Fibroblast of lung (primary cell): ENCODE results near the gene FAM13B. TPM values are rescaled to one million over a fixed set of nuclear protein-coding genes. Genes with fewer than 3 reads are reported as not detected.

ENCODE experiments used
- DNase-seq, 2 donors: peaks; one replicate each; pipeline versions ENCODE4 v3.0.0 to v3.0.0-alpha.2; 2010; ENCODE audit warnings: low read depth in 2 of 2
- H2AFZ ChIP-seq: 2 replicates; pipeline ENCODE4 v1.5.1; 2012; ENCODE audit warnings: low read length, control low read depth, inconsistent platforms
- H3K27ac ChIP-seq: 2 replicates; pipeline ENCODE4 v1.5.1; 2011; ENCODE audit warnings: low read length, control low read depth; ENCODE audit not compliant: insufficient read depth
- H3K27me3 ChIP-seq: 2 replicates; pipeline ENCODE4 v1.5.1; 2011; ENCODE audit warnings: mild to moderate bottlenecking, low read length; ENCODE audit not compliant: control insufficient read depth, insufficient read depth
- H3K36me3 ChIP-seq: 2 replicates; pipeline ENCODE4 v1.5.1; 2011; ENCODE audit warnings: low read length; ENCODE audit not compliant: control insufficient read depth, insufficient read depth
- H3K4me1 ChIP-seq: 2 replicates; pipeline ENCODE4 v1.5.1; 2011; ENCODE audit warnings: low read length; ENCODE audit not compliant: control insufficient read depth, insufficient read depth; ENCODE audit errors: extremely low read depth
- H3K4me2 ChIP-seq: 2 replicates; pipeline ENCODE4 v1.5.1; 2011; ENCODE audit warnings: low read length, control low read depth; ENCODE audit not compliant: insufficient read depth; ENCODE audit errors: extremely low read depth
- H3K4me3 ChIP-seq, 4 experiments: fragments of 200-600 bp in 1 of 4; sonication (generic) in 1 of 4; replicated peaks in 1 of 4; 2 replicates each; pipeline ENCODE4 v1.5.1; 2011 to 2016; ENCODE audit warnings: low read length in 4 of 4, low read depth in 3 of 4, mild to moderate bottlenecking in 3 of 4, control low read depth in 2 of 4, inconsistent platforms in 1 of 4, mixed read lengths in 1 of 4; ENCODE audit not compliant: insufficient read depth in 1 of 4; ENCODE audit errors: control extremely low read depth in 1 of 4
- H3K79me2 ChIP-seq: 2 replicates; pipeline ENCODE4 v1.5.1; 2012; ENCODE audit warnings: mild to moderate bottlenecking, low read length, inconsistent platforms; ENCODE audit not compliant: control insufficient read depth, insufficient read depth
- H3K9ac ChIP-seq: 2 replicates; pipeline ENCODE4 v1.5.1; 2011; ENCODE audit warnings: mild to moderate bottlenecking, low read length, control low read depth; ENCODE audit not compliant: insufficient read depth
- H3K9me3 ChIP-seq: 2 replicates; pipeline ENCODE4 v1.5.1; 2012; ENCODE audit warnings: low read depth, low read length; ENCODE audit not compliant: control insufficient read depth, insufficient read depth
- H4K20me1 ChIP-seq: 2 replicates; pipeline ENCODE4 v1.5.1; 2011; ENCODE audit warnings: low read length; ENCODE audit not compliant: control insufficient read depth, insufficient read depth; ENCODE audit errors: extremely low read depth
- EZH2 ChIP-seq: IDR thresholded peaks from 2 replicates; pipeline ENCODE4 v1.5.1; 2012; ENCODE audit warnings: low read length, control low read depth, mild to moderate bottlenecking; ENCODE audit errors: missing control alignments
- polyA plus RNA-seq, 2 donors: library from polyadenylated mRNA; depleted of rRNA in 1 of 2; stranded (reverse) in 1 of 2; unstranded in 1 of 2; fragments of >200 nt; gene quantifications; 2 replicates each; pipeline ENCODE4 v1.2.1, GENCODE V29; 2011 to 2012; ENCODE audit warnings: missing spikeins in 1 of 2
- total RNA-seq: library from RNA; depleted of rRNA; stranded (reverse); fragments of >200 nt; gene quantifications from 2 replicates; pipeline ENCODE4 v1.2.1, GENCODE V29; 2014
- TF ChIP-seq, protein P1 (sequence below), 2 donors: IDR thresholded peaks in 1 of 2; conservative IDR thresholded peaks in 1 of 2; 1 replicate in 1 of 2; 2 replicates in 1 of 2; pipeline ENCODE4 v1.5.1; 2011 to 2012; ENCODE audit warnings: low read length in 2 of 2, control low read depth in 1 of 2, inconsistent platforms in 1 of 2, low read depth in 1 of 2, mild to moderate bottlenecking in 1 of 2

Gene FAM13B
- total and polyA plus RNA-seq, 2 donors (not counting 1 experiment from before 2014, with no cell fraction given): 20.7 to 25.1 TPM

DNA sequence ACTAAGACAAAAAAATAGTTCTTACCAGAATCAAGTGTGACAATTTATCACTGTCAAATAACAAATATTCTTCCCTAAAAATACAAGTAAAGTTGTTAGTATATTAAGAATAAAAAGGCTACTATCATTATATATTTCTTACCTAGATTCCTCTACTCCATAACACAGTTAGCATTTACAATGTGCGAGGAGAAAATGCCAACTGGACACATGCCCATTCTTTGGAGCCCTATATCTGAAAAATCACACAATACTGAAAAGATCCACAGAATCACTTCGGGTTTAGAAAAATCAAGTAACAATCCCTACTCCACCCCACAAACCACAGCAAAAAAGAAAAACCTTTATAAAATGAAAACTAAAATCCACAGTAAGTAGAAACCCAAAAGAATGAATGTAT is 72.7 kb downstream of the FAM13B start:
- no peaks in the 10 kb centered on the region for H3K4me1 ChIP-seq
- H3K4me2 ChIP-seq: no peak overlapping the region
- no peaks in the 10 kb centered on the region for H4K20me1 ChIP-seq
- H2AFZ ChIP-seq: no peak overlapping the region
- H3K27me3 ChIP-seq: no peaks in the 10 kb centered on the region
- H3K27ac ChIP-seq: no peak overlapping the region
- H3K9ac ChIP-seq: no peak overlapping the region
- TF ChIP-seq, protein P1, sequence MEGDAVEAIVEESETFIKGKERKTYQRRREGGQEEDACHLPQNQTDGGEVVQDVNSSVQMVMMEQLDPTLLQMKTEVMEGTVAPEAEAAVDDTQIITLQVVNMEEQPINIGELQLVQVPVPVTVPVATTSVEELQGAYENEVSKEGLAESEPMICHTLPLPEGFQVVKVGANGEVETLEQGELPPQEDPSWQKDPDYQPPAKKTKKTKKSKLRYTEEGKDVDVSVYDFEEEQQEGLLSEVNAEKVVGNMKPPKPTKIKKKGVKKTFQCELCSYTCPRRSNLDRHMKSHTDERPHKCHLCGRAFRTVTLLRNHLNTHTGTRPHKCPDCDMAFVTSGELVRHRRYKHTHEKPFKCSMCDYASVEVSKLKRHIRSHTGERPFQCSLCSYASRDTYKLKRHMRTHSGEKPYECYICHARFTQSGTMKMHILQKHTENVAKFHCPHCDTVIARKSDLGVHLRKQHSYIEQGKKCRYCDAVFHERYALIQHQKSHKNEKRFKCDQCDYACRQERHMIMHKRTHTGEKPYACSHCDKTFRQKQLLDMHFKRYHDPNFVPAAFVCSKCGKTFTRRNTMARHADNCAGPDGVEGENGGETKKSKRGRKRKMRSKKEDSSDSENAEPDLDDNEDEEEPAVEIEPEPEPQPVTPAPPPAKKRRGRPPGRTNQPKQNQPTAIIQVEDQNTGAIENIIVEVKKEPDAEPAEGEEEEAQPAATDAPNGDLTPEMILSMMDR (conservative IDR thresholded peaks at IDR 0.05 in 1 of 2, IDR thresholded peaks at IDR 0.05 in 1 of 2; ENCODE audit: low read depth in 1 of 2, low read length in 2 of 2): no peak
- TF ChIP-seq EZH2: no peak
- DNase-seq: no peak
- no peak overlapping the region for H3K4me3 ChIP-seq
- no peaks in the 10 kb centered on the region for H3K79me2 ChIP-seq
- H3K9me3 ChIP-seq: no peaks in the 10 kb centered on the region
- no peaks in the 10 kb centered on the region for H3K36me3 ChIP-seq

DNA sequence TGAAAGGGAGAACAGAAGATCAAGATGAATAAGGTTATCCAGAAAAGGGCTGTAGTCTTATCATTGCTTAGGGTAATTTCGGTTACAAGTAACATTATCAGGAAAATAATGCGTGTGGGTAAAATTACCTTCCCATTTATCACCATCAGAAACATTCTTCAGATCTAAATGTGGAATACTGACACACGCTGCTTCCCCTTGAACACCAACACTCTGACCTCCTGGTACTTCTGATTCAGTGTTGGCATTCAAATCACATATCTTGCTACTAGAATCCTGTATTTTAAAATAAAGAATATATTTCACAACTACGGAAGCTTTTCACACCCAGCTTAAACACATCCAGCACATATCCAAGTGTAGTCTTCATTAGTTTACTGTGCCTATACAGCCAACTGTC is 73.4 kb downstream of the FAM13B start:
- Histone ChIP-seq H3K27ac (no peak overlapping the region), H3K4me1 (no peaks in the 10 kb centered on the region), H3K4me3 (no peak overlapping the region), H3K9me3 (no peaks in the 10 kb centered on the region), H3K27me3 (no peaks in the 10 kb centered on the region), H3K4me2 (no peak overlapping the region), H4K20me1 (no peaks in the 10 kb centered on the region), H3K9ac (no peak overlapping the region), H2AFZ (no peak overlapping the region), H3K36me3 (no peaks in the 10 kb centered on the region), H3K79me2 (no peaks in the 10 kb centered on the region)
- DNase-seq: no peak
- TF ChIP-seq EZH2: no peak
- TF ChIP-seq, protein P1 (conservative IDR thresholded peaks at IDR 0.05 in 1 of 2, IDR thresholded peaks at IDR 0.05 in 1 of 2; ENCODE audit: low read depth in 1 of 2, low read length in 2 of 2): no peak

DNA sequence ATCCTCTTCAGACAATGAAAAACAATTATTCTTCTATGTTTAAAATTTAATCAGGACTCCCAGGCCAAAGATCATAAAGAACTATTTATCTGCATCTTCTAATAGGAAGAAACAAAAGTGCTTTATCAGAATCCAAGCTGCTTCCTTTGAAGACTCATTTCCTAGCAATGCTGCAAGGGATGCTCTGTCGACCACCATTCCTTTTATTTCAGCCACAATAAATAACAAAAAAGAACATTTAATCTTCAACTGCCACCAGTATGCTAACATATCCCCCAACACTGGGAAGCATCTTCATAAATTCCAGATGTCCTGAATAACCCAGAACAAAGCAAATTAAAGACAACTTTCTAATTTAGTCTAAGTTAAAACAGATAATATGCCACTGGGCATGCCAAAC is 74.9 kb downstream of the FAM13B start:
- Histone ChIP-seq H3K27ac (no peak overlapping the region), H3K9me3 (no peaks in the 10 kb centered on the region), H4K20me1 (no peaks in the 10 kb centered on the region), H3K36me3 (no peaks in the 10 kb centered on the region), H3K79me2 (no peaks in the 10 kb centered on the region), H3K4me2 (no peak overlapping the region), H3K9ac (no peak overlapping the region), H3K27me3 (no peaks in the 10 kb centered on the region), H3K4me1 (peaks cover 3% of the 10 kb centered on the region), H3K4me3 (no peak overlapping the region), H2AFZ (no peak overlapping the region)
- DNase-seq: no peak
- TF ChIP-seq, protein P1 (conservative IDR thresholded peaks at IDR 0.05 in 1 of 2, IDR thresholded peaks at IDR 0.05 in 1 of 2; ENCODE audit: low read depth in 1 of 2, low read length in 2 of 2): no peak
- TF ChIP-seq EZH2: no peak
